GM19351 (cell line): ENCODE data around the gene AHCYL2.
"Not testable (repeated sequence)": the region's sequence is repeated elsewhere in the genome, so short reads cannot be mapped to it uniquely, and the experiment has no call there.

Experiments
- ATAC-seq: cut with Tn5 transposase; IDR thresholded peaks from one replicate; pipeline ENCODE4 v1.9.1; 2021; ENCODE audit warnings: mild to moderate bottlenecking, moderate library complexity; ENCODE audit not compliant: unreplicated experiment

AHCYL2 gene

DNA sequence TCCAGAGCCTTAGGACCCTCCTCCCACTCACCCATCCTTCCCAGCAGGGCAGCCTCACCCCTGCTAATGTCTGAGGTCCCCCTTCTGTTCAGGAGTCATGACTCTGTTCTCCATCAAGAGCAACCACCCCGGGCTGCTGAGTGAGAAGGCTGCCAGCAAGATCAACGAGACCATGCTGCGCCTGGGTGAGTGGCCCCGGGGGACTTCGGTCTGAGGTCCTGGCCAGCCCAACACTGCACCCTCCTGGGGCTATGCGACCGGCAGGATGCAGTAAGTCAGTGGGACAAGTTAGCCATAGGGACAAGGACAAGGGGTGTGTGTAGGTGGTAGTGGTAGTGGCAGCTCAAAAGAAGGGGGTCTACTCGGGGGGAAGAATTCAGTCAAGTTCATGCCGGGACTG lies 16.2 kb upstream of the AHCYL2 start:
- ATAC-seq, result no peak

DNA sequence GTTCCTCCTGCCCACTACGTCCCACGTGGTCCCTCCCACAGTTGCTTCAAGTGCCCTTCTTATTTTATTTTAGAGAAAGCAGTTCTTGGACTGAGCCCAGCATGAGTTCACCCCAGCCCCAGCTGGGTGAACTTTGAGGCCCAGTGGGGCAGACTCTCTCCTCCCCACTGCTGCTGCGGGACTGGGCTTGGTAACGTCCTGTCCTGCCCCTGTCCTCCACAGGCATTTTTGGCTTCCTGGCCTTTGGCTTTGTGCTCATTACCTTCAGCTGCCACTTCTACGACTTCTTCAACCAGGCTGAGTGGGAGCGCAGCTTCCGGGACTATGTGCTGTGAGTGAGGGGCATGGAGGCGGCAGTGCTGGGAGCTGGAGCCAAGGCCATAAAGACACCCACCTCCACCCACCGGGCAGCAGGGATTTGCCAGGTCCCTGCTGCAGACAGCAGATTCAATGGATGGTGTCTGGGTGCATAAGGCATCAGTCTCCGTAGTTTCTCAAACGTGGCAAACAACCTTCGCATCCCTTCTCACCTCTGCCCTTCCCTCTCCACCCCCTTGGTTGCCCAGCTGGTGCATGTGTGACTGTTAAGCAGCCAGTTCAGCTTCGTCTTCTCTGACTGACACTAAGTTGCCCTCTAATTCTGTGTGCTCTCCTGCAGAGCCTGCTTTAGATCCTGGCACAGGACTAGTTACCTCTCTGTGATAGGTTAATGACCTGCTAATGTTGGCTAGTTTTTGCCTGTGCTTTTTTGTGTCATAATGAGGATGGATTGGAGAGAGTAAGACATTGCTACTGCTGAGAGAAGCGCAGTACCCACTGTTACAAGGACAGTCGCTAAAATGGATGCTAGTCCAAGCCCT lies 15.5 kb upstream of the AHCYL2 start:
- ATAC-seq, result no peak

DNA sequence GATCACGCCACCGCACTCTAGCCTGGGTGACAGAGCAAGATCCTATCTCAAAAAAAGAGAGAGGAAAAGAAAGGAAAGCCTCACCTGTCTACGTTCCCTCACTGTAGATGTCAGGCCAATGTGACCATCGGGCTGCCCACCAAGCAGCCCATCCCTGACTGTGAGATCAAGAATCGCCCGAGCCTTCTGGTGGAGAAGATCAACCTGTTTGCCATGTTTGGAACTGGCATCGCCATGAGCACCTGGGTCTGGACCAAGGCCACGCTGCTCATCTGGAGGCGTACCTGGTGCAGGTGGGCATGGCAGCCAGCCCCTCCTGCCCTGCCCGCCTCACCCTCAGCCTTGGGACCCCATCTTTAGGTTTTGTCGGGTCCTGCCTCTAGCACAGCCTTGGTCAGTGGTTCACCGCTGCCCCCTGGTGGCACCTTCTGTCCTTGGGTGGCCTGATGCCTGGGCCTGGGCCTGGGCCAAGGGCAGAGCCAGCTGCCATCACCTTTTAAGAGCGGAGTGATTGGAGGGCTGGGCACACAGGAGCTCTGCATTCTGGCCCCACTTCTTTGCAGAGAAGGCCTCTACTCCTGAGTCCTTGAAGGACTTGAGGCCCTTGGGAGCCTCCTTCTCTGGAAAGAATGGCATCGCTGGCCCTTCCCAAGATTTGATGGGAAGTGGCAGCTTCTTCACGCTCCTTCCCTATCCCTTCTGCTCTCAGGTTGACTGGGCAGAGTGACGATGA lies 14.4 kb upstream of the AHCYL2 start:
- ATAC-seq, result peak; percentile 62

DNA sequence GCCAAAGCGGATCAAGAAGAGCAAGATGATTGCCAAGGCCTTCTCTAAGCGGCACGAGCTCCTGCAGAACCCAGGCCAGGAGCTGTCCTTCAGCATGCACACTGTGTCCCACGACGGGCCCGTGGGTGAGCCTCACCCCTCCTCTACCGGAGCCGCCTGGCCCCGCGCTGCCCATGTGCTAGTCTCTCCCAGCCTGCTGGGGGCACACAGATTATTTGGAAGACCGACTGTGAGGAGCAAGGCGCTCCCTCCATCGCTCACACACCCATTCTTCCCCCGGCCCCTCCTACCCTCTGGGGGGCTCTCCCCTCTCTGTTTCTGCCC lies 13.9 kb upstream of the AHCYL2 start:
- ATAC-seq, result no peak

DNA sequence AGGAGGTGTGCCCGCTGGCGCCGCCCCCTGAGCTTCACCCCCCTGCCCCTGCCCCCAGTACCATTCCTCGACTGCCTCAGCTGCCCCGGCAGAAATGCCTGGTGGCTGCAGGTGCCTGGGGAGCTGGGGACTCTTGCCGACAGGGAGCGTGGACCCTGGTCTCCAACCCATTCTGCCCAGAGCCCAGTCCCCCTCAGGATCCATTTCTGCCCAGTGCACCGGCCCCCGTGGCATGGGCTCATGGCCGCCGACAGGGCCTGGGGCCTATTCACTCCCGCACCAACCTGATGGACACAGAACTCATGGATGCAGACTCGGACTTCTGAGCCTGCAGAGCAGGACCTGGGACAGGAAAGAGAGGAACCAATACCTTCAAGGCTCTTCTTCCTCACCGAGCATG lies 12.7 kb upstream of the AHCYL2 start:
- no peak for ATAC-seq

DNA sequence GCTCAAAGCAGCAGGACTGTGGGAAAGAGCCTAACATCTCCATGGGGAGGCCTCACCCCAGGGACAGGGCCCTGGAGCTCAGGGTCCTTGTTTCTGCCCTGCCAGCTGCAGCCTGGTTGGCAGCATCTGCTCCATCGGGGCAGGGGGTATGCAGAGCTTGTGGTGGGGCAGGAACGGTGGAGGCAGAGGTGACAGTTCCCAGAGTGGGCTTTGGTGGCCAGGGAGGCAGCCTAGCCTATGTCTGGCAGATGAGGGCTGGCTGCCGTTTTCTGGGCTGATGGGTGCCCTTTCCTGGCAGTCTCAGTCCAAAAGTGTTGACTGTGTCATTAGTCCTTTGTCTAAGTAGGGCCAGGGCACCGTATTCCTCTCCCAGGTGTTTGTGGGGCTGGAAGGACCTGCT lies 12.2 kb upstream of the AHCYL2 start:
- ATAC-seq, result no peak

DNA sequence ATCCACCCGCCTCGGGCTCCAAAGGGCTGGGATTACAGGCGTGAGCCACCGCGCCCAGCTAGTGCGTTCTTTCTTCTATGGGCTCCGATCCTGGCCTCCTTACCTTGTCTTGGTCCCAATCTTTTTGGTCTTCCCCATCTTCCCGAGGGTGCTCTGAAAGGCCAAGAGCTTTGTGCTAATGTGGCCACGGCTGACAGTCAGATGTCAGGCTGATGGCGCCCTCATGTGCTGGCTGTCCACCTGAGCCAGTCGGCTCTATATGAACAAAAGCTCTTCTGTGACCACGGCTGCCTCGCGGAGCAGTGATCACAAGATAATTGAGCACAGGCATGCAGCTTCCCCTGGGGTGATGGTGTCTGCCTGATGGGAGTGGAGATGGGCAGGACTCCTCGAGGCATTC lies 11.0 kb upstream of the AHCYL2 start:
- no peak for ATAC-seq

DNA sequence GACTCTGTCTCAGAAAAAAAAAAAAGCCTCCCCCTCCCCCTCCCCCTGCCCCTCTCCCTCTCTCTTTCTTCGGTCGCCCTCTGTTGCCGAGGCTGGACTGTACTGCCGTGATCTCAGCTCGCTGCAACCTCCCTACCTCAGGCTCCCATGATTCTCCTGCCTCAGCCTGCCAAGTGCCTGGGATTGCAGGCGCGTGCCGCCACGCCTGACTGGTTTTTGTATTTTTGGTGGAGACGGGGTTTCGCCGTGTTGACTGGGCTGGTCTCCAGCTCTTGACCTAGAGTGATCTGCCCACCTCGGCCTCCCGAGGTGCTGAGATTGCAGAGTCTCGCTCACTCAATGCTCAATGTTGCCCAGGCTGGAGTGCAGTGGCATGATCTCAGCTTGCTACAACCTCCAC lies 9.1 kb upstream of the AHCYL2 start:
- not testable (repeated sequence) for ATAC-seq

DNA sequence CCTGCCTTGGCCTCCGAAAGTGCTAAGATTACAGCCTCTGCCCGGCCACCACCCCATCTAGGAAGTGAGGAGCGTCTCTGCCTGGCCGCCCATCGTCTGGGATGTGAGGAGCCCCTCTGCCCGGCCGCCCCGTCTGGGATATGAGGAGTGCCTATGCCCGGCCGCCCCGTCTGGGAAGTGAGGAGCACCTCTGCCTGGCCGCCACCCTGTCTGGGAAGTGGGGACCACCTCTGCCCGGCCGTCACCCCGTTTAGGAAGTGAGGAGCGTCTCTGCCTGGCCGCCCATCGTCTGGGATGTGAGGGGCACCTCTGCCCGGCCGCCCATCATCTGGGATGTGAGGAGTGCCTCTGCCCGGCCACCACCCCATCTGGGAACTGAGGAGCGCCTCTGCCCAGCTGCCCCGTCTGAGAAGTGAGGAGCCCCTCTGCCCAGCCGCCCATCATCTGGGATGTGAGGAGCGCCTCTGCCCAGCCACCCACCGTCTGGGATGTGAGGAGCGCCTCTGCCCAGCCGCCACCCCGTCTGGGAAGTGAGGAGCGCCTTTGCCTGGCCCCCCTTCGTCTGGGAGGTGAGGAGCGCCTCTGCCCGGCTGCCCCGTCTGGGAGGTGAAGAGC lies 8.6 kb upstream of the AHCYL2 start:
- ATAC-seq, result not testable (repeated sequence)

DNA sequence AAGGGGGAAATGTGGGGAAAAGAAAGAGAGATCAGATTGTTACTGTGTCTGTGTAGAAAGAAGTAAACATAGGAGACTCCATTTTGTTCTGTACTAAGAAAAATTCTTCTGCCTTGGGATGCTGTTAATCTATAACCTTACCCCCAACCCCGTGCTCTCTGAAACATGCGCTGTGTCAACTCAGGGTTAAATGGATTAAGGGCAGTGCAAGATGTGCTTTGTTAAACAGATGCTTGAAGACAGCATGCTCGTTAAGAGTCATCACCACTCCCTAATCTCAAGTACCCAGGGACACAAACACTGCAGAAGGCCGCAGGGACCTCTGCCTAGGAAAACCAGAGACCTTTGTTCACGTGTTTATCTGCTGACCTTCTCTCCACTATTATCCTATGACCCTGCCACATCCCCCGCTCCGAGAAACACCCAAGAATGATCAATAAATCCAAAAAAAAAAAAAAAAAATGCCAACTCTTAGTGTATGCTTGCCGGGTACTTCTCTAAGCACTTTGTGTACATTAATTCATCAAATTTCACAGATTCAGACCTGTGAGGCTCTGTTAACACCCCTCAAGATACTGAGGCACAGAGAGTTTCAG lies 7.9 kb upstream of the AHCYL2 start:
- ATAC-seq, result not testable (repeated sequence)

DNA sequence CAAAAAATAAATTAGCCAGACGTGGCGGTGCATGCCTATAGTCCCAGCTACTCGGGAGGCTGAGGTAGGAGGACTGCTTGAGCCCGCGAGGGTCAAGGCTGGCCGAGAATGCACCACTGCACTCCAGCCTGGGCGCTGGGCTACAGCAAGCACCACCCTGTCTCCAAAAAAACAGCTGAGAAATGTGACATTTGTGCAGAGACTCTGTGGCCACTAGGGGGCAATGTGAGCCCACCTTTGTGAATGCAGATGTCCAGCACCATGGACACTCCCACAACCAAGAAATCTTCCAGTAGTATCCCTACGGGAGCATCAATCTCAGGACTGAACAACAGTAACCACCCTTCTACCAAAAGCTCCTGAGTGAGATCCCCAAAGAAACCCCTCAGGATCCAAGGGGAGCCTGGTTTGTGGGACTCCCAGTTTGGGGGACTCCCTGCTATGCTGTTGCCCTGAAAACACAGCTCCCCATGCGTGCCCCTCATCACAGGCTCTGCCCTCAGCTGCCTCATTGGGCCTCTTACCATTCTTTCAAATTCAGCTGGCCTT lies 6.2 kb upstream of the AHCYL2 start:
- ATAC-seq, result peak; percentile 68

DNA sequence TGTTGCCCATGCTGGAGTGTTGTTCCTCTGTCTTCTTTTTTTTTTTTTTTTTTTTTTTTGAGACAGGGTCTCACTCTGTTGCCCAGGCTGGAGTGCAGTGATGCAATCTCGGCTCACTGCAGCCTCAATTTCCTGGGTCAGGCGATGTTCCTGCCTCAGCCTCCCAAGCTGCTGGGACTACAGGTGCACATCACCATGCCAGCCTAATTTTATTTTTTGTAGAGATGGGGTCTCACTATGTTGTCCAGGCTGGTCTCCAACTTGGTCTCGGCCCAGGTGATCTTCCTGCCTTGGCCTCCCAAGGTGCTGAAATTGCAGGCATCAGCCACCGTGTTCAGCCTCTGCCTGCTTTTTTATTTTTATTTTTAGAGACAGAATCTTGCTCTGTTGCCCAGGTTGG lies 5.7 kb upstream of the AHCYL2 start:
- not testable (repeated sequence) for ATAC-seq

DNA sequence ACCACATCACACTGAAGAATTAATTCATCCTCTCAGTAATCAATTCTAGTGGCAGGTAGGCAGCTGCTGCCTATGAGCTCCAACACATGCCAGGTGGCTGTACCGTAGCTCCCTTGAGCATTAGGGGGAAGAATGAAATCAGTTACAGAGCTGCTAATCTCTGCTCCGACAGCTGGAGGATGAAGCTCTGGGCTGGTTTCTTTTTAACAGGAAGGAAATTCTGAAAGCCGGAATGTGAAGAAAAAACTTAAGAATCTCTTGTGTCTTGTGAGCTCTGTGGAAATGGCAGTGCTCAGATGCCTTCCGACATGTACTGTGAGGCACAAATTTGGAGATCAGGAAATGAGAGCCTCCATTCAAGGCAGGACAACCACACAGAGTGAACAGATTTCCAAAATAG lies 2.8 kb upstream of the AHCYL2 start:
- no peak for ATAC-seq

DNA sequence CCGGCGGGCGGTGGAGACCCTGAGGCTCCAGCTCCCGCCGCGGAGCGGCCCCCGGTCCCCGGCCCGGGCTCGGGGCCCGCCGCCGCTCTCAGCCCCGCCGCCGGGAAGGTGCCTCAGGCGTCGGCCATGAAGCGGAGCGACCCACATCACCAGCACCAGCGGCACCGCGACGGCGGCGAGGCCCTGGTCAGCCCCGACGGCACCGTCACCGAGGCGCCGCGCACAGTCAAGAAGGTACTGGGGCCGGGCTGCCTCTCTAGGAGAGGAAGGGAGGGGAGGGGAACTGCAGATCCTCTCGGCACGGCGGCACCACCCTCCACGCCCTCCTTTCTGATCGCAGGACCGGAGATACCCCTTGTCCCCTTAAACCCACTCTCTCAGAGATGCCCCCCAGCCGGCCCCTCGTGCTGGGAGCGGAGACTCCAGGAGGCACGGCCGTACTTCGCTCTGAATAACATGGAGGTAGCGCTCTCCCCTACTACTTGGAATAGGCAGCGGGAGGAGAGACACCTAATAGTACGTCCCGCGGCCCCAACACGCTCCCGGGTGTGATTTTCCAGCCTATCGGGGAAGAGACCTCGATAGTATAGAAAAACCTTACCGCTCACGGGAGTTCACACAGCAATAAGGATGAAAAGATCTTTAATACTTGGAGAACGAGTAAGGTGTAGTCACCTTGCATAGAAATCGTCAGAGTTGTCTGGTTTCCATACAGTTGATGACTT lies 538 bp downstream of the AHCYL2 start:
- ATAC-seq, result peak; percentile 43

DNA sequence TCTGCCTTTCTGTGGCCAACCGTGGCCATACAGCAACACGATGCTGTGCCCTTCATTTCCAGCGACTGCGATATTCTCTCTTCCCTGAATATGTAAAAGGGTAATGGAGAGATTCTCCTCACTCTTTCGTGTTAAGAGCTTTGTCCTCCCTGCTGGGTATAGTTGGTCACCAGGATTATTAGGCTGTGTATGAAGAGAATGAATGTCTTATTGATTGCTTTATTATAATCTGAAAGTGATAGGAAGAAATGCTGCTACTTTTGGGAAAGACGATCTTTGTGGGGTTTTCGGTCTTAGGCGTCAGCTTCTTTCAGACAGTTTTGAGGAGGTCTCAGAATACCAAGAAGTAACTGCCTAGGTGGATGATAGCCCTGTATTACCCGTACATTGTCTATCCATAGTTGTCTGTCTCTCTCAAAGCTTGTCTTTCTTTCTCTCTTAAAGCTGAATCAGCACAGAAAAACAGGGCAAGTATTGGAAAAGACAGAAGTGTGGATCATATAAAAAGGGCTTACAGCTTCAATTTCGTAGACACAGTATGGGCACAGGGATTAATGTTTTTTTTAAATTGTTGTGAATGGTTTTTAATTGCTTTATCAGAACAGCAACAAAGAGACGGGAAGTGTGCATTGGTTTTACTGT lies 1.2 kb downstream of the AHCYL2 start:
- ATAC-seq, result no peak

DNA sequence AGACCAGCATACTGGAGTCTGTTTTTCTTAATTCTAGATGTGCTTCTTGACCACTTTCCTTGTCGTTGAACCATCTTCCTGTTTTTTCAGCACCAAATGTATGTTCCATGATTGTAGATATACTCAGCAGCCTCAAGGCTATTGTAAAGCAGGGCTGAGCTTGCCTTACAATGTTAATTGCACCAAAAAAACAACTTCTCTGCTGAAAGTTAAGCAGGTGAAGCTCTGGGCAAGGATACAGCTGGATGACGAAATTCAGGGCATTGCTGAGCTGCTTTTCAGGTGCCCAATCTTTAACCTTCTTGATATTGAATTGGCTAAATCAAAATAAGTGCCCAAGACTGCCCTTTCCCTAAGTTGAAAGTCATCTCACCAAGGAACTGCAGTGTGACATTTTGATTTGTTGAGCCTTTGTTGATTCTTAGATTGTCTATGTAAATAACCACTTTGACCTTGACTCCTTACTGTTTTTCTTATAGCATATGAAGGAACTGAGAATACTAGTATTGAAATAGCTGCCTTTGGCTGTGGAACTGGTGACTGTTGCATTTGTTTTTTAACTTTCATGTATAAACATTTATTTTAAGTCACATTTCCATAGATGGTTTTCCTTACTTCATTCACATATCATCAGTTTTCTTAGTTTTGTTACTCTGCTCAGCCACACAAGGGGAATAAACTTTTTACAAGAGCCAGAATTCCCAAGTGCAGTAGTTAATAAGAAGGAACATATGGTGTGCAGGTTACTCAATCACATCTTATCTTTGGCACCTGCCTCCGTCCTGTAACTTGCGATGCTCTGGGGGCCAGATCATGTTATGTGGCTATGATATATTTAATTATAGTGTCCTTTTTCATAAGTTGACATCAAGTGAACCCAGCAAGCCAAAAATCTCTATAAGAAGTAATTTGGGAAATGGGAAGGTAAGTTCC lies 3.1 kb downstream of the AHCYL2 start:
- ATAC-seq, result no peak

DNA sequence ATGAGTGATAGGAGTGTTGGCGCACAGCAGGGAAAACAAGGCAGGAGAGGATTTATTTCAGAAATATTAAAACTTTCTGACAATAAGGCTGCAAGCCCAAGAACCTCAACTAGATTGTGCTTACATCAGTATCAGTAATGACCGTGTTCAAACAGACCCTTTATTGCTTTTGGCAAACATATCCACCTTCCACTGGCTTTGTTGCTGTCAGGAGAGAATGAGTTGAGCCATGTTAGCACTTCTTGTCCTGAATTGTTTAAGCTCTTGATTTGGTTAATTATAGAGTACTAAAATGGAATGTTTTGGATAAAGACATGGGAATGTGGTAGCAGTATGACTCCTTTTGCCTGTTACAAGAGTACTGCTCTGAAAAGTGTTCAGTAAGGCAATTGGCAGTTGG lies 3.8 kb downstream of the AHCYL2 start:
- ATAC-seq, result no peak

DNA sequence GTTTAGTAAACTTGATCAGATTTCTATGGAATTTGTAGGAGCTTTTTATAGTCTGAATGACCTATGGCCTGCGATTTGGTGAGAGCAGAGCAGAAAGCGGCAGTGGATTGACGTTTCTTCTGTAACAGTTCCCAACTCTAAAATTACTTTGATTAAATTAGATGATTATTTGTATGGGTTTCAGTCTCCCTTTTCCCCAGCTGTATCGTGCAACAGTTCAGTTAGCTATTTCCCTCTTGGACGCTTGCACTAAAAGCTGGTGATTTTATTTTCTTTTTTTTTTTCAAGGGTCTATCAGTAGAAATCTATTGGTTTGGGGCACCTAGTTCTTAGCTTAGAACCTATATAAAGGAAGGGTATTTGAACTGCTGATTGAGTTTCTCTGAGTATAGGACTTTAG lies 6.8 kb downstream of the AHCYL2 start:
- no peak for ATAC-seq

DNA sequence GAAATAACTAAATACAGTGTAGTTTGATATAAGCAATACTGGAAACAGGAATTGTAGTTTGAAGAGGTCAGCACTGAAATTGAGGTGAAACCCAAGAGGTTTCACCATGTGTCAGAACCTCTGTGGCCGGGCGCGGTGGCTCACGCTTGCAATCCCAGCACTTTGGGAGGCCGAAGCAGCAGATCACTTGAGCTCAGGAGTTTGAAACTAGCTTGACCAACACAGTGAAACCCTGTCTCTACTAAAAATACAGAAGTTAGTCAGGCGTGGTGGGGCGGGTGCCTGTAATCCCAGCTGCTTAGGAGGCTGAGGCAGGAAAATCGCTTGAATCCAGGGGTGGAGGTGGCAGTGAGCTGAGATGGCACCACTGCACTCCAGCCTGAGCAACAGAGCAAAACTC lies 13.7 kb downstream of the AHCYL2 start:
- no peak for ATAC-seq
